Neural cell (in vitro differentiated cells): ENCODE data around the gene CCDC12.

Experiments used
- EP300 ChIP-seq: fragments of 450-650 bp; conservative IDR thresholded peaks from 2 replicates; pipeline ENCODE4 v1.6.1; 2014; ENCODE audit warnings: antibody characterized with exemption, mild to moderate bottlenecking, moderate library complexity; ENCODE audit not compliant: poor library complexity, severe bottlenecking
- POLR2AphosphoS5 ChIP-seq: IDR thresholded peaks from 2 replicates; pipeline ENCODE4 v1.6.1; 2012
- RAD21 ChIP-seq: fragments of 450-650 bp; conservative IDR thresholded peaks from 2 replicates; pipeline ENCODE4 v1.6.1; 2014; ENCODE audit warnings: antibody characterized with exemption, mild to moderate bottlenecking, moderate library complexity
- TF ChIP-seq, protein P1 (sequence below): fragments of 450-650 bp; IDR thresholded peaks from 2 replicates; pipeline ENCODE4 v1.5.1; 2014; ENCODE audit warnings: antibody characterized with exemption, mild to moderate bottlenecking, moderate library complexity; ENCODE audit not compliant: poor library complexity, severe bottlenecking

DNA sequence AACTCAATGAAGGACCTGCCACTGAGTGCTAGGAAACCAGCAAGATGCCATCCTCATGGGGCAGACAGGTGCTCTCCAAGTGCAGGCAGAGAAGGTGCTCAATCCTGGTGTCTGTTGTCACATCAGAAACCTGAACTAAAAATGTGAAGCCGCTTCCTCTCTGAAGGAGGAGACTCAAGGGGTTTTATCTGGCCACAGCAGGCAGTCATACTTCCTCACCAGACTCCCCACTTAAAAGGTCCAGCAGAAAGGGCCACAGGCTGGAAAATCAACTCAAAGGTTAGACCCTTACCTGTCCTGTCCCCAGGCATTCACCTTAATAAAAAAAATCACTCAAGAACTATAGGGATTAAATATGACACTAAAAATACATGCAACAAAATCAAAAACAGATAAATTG lies 4.8 kb downstream of the CCDC12 start:
- no peak for TF ChIP-seq RAD21
- TF ChIP-seq, protein P1, sequence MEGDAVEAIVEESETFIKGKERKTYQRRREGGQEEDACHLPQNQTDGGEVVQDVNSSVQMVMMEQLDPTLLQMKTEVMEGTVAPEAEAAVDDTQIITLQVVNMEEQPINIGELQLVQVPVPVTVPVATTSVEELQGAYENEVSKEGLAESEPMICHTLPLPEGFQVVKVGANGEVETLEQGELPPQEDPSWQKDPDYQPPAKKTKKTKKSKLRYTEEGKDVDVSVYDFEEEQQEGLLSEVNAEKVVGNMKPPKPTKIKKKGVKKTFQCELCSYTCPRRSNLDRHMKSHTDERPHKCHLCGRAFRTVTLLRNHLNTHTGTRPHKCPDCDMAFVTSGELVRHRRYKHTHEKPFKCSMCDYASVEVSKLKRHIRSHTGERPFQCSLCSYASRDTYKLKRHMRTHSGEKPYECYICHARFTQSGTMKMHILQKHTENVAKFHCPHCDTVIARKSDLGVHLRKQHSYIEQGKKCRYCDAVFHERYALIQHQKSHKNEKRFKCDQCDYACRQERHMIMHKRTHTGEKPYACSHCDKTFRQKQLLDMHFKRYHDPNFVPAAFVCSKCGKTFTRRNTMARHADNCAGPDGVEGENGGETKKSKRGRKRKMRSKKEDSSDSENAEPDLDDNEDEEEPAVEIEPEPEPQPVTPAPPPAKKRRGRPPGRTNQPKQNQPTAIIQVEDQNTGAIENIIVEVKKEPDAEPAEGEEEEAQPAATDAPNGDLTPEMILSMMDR = no peak
- no peak for TF ChIP-seq POLR2AphosphoS5
- TF ChIP-seq EP300 = no peak
